Astrocyte of the cerebellum (primary cell): Measurements from ENCODE around the gene LRFN2.

ENCODE experiments used
- DNase-seq: peaks from one replicate; pipeline ENCODE4 v3.0.0-alpha.2; 2011; ENCODE audit warnings: low read depth
- H3K4me3 ChIP-seq: 2 replicates; pipeline ENCODE4 v1.5.1; 2011; ENCODE audit warnings: mild to moderate bottlenecking, low read depth, low read length, moderate library complexity
- CTCF ChIP-seq: IDR thresholded peaks from 2 replicates; pipeline ENCODE4 v1.5.1; 2012; ENCODE audit warnings: low read length, low read depth, moderate library complexity, mild to moderate bottlenecking; ENCODE audit errors: missing control alignments
- in situ Hi-C: cut with HindIII; loops from 2 replicates; pipeline ENCODE4 v1.10.0; 2017; ENCODE audit warnings: low sequenced_read_pairs

The LRFN2 gene

GRCh38 chr6:40543776-40544175, 43.4 kb downstream of the LRFN2 start:
- TF ChIP-seq CTCF = no peak
- in situ Hi-C loops = no loop called here
- no peak for DNase-seq
- H3K4me3 ChIP-seq = no peak overlapping the region

- DNase-seq = no peak
- H3K4me3 ChIP-seq = no peak overlapping the region
- TF ChIP-seq CTCF = no peak
- in situ Hi-C loops = no loop called here
Measured at GRCh38 chr6:40543146-40543545, 44.0 kb downstream of the LRFN2 start.

- no peak for DNase-seq
- H3K4me3 ChIP-seq = no peak overlapping the region
- in situ Hi-C loops = no loop called here
- TF ChIP-seq CTCF = no peak
Measured at GRCh38 chr6:40542175-40542764, 44.9 kb downstream of the LRFN2 start.

- no peak for TF ChIP-seq CTCF
- no peak overlapping the region for H3K4me3 ChIP-seq
- in situ Hi-C loops = no loop called here
- DNase-seq = no peak
Measured at GRCh38 chr6:40541556-40542174, 45.5 kb downstream of the LRFN2 start.

GRCh38 chr6:40540790-40541189, 46.4 kb downstream of the LRFN2 start:
- in situ Hi-C loops = no loop called here
- DNase-seq = no peak
- no peak for TF ChIP-seq CTCF
- no peak overlapping the region for H3K4me3 ChIP-seq

- in situ Hi-C loops = no loop called here
- TF ChIP-seq CTCF = no peak
- H3K4me3 ChIP-seq = no peak overlapping the region
- DNase-seq = no peak
Measured at GRCh38 chr6:40539853-40540252, 47.3 kb downstream of the LRFN2 start.

GRCh38 chr6:40538556-40538955, 48.6 kb downstream of the LRFN2 start:
- no peak for TF ChIP-seq CTCF
- no peak for DNase-seq
- H3K4me3 ChIP-seq = no peak overlapping the region
- in situ Hi-C loops = no loop called here
